GM19324 (cell line): ENCODE results near the gene FGFR3.

Experiments
- ATAC-seq: cut with Tn5 transposase; IDR thresholded peaks from one replicate; pipeline ENCODE4 v1.9.1; 2021; ENCODE audit warnings: mild to moderate bottlenecking, moderate library complexity; ENCODE audit not compliant: unreplicated experiment, low FRiP score

FGFR3 gene

DNA sequence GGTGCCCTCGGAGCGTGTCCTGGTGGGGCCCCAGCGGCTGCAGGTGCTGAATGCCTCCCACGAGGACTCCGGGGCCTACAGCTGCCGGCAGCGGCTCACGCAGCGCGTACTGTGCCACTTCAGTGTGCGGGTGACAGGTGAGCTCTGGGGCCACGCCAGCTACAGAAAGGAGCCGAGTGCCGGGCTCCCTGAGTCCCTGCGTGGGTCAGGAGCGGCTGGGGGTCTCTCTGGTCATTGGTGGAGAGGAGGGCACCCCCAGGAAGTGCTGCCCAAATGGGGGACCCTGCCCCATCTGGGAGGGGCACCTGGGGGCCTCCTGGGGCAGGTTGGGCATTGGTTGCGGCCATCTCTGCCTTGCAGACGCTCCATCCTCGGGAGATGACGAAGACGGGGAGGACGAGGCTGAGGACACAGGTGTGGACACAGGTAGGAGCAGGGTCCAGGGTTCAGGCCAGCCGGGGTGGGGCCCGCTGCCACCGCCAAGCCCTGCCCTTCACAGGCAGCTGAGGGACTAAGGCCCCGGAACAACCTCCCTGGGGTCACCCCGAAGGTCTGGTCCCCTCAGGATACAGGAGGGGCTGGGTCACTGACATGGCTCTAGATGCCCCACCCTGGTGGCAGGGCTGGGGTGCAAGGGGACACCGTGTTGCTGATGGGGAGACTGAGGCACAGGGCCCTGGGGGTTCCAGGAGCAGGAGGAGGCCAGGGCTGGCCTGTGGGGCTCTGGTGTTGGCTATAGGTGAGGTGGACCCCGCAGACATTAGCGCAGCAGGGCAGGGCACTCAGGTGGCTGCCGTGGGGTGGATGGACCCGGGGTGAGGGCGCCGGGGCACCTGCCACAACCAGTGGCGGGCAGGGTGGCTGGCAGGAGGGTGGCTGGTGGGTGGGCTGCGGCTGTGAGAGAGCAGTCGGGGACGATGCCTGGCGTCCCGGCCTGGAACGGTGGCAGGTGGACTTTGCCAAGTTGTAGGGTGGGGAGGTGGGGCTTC lies 6.6 kb downstream of the FGFR3 start:
- no peak for ATAC-seq

DNA sequence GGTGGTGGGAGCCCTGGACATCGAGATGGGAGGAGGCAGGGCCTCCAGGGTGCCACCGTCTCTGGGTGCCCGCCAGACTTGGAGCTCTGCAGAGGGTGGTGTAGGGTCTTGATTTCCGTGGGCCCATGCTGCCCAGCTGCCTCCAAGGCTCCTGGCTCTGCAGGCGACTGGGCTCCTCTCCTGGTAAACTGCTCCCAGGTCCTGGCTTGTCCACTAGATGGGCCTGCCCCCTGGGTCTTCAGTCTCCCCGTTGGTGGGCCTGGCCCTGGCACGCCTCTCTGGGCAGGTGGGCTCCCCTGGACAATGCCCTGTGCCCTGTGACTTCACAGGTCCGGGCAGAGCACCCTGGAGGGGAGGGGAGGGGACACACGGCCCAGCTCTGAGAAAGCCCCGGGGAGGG lies 7.7 kb downstream of the FGFR3 start:
- no peak for ATAC-seq

GRCh38 chr4:1801286-1801958 lies 8.3 kb downstream of the FGFR3 start:
- no peak for ATAC-seq

GRCh38 chr4:1802151-1802715 lies 9.1 kb downstream of the FGFR3 start:
- no peak for ATAC-seq

- ATAC-seq: no peak
These were observed 9.8 kb downstream of the FGFR3 start for GRCh38 chr4:1802720-1803522.

- ATAC-seq: no peak
These were observed 10.7 kb downstream of the FGFR3 start for GRCh38 chr4:1803523-1804423.

GRCh38 chr4:1804638-1805492 lies 11.8 kb downstream of the FGFR3 start:
- ATAC-seq: no peak

GRCh38 chr4:1805493-1806222 lies 12.6 kb downstream of the FGFR3 start:
- ATAC-seq: no peak

GRCh38 chr4:1806223-1806564 lies 13.1 kb downstream of the FGFR3 start:
- ATAC-seq: no peak

DNA sequence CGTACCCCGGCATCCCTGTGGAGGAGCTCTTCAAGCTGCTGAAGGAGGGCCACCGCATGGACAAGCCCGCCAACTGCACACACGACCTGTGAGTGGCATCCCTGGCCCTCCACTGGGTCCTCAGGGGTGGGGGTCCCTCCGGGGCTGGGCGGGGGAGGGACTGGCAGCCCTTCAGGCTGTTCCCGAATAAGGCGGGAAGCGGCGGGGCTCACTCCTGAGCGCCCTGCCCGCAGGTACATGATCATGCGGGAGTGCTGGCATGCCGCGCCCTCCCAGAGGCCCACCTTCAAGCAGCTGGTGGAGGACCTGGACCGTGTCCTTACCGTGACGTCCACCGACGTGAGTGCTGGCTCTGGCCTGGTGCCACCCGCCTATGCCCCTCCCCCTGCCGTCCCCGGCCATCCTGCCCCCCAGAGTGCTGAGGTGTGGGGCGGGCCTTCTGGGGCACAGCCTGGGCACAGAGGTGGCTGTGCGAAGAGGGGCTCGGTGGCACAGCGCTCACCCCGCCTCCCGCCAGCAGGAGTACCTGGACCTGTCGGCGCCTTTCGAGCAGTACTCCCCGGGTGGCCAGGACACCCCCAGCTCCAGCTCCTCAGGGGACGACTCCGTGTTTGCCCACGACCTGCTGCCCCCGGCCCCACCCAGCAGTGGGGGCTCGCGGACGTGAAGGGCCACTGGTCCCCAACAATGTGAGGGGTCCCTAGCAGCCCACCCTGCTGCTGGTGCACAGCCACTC lies 13.7 kb downstream of the FGFR3 start:
- ATAC-seq: no peak

DNA sequence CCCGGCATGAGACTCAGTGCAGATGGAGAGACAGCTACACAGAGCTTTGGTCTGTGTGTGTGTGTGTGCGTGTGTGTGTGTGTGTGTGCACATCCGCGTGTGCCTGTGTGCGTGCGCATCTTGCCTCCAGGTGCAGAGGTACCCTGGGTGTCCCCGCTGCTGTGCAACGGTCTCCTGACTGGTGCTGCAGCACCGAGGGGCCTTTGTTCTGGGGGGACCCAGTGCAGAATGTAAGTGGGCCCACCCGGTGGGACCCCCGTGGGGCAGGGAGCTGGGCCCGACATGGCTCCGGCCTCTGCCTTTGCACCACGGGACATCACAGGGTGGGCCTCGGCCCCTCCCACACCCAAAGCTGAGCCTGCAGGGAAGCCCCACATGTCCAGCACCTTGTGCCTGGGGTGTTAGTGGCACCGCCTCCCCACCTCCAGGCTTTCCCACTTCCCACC lies 14.3 kb downstream of the FGFR3 start:
- ATAC-seq: no peak

DNA sequence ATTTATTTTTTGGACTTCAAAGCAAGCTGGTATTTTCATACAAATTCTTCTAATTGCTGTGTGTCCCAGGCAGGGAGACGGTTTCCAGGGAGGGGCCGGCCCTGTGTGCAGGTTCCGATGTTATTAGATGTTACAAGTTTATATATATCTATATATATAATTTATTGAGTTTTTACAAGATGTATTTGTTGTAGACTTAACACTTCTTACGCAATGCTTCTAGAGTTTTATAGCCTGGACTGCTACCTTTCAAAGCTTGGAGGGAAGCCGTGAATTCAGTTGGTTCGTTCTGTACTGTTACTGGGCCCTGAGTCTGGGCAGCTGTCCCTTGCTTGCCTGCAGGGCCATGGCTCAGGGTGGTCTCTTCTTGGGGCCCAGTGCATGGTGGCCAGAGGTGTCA lies 15.3 kb downstream of the FGFR3 start:
- ATAC-seq: no peak

- ATAC-seq: no peak
These were observed 16.0 kb downstream of the FGFR3 start for GRCh38 chr4:1808851-1809753.

GRCh38 chr4:1809754-1810502 lies 16.8 kb downstream of the FGFR3 start:
- ATAC-seq: no peak

GRCh38 chr4:1810765-1811164 lies 17.7 kb downstream of the FGFR3 start:
- no peak for ATAC-seq

DNA sequence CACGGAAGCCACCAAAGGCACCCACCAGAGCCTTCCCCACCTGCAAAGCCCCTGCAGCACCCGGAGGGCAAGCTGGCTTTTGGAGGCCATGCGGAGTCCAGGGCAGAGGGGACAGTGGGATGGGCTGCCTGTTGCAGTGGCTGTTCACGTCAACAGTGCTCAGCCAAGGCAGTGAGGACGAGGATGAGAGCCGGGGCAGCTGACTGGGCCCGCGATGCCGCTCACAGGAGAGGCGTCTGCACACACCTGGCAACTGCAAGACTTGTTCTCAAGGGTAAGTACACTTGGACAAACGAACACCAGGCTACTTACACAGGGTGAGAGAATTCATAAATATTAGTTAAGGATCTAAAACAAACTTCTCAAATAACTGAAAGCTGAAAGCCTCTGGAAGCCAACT lies 19.6 kb downstream of the FGFR3 start:
- ATAC-seq: no peak
